Neural cell (in vitro differentiated cells): ENCODE measurements around the gene ZC3HAV1. TPM values are rescaled to one million over a fixed set of nuclear protein-coding genes. Genes with fewer than 3 reads are reported as not detected.

Experiments
- H2AFZ ChIP-seq: fragments of 200-600, 300-800 bp; sonication (generic), shearing (Covaris generic); 2 replicates; pipeline ENCODE4 v1.6.0; 2014; ENCODE audit warnings: low read depth, mild to moderate bottlenecking, antibody characterized with exemption, low read length, moderate library complexity
- H3F3A ChIP-seq: fragments of 200-600 bp; shearing (Covaris generic); 2 replicates; pipeline ENCODE4 v1.6.1; 2016; ENCODE audit warnings: mild to moderate bottlenecking, moderate library complexity, mixed read lengths, antibody characterized with exemption, low read length; ENCODE audit not compliant: insufficient read depth, poor library complexity, severe bottlenecking
- H3K27ac ChIP-seq: fragments of 200-600, 300-800 bp; sonication (generic), shearing (Covaris generic); 2 replicates; pipeline ENCODE4 v1.5.1; 2014; ENCODE audit warnings: mild to moderate bottlenecking, low read length, moderate library complexity
- H3K27me3 ChIP-seq: fragments of 300-800, 200-600 bp; sonication (generic), shearing (Covaris generic); 2 replicates; pipeline ENCODE4 v1.6.0; 2014; ENCODE audit warnings: mild to moderate bottlenecking, low read depth, low read length, moderate library complexity; ENCODE audit not compliant: insufficient read depth
- H3K36me3 ChIP-seq: fragments of 300-800, 200-600 bp; sonication (generic), shearing (Covaris generic); 2 replicates; pipeline ENCODE4 v1.5.1; 2014; ENCODE audit warnings: mild to moderate bottlenecking, antibody characterized with exemption, low read length, moderate library complexity; ENCODE audit not compliant: insufficient read depth
- H3K4me2 ChIP-seq: fragments of 300-800, 200-600 bp; sonication (generic), shearing (Covaris generic); 2 replicates; pipeline ENCODE4 v1.6.0; 2014; ENCODE audit warnings: mild to moderate bottlenecking, low read length
- H3K4me3 ChIP-seq: fragments of 300-800, 200-600 bp; sonication (generic), shearing (Covaris generic); 2 replicates; pipeline ENCODE4 v1.5.1; 2014; ENCODE audit warnings: mild to moderate bottlenecking, low read length, moderate library complexity
- H3K79me2 ChIP-seq: fragments of 200-600 bp; shearing (Covaris generic); replicated peaks from 2 replicates; pipeline ENCODE4 v1.6.0; 2014; ENCODE audit warnings: mild to moderate bottlenecking, low read length, moderate library complexity; ENCODE audit not compliant: insufficient read depth
- H3K9ac ChIP-seq: fragments of 300-800, 200-600 bp; sonication (generic), shearing (Covaris generic); 2 replicates; pipeline ENCODE4 v1.6.1; 2016; ENCODE audit warnings: mild to moderate bottlenecking, low read length, mixed read lengths
- H3K9me2 ChIP-seq: fragments of 200-600 bp; shearing (Covaris generic); 2 replicates; pipeline ENCODE4 v1.6.1; 2016; ENCODE audit warnings: mild to moderate bottlenecking, low read length, mixed read lengths; ENCODE audit not compliant: insufficient read depth
- H3K9me3 ChIP-seq: fragments of 200-600, 300-800 bp; sonication (generic), shearing (Covaris generic); 2 replicates; pipeline ENCODE4 v1.6.1; 2016; ENCODE audit warnings: mild to moderate bottlenecking, mixed run types, low read length, moderate library complexity, mixed read lengths
- H4K20me1 ChIP-seq: fragments of 200-600 bp; shearing (Covaris generic); 2 replicates; pipeline ENCODE4 v1.6.1; 2016; ENCODE audit warnings: mild to moderate bottlenecking, mixed run types; ENCODE audit not compliant: insufficient read depth
- CTCF ChIP-seq: fragments of 450-650 bp; IDR thresholded peaks from 2 replicates; pipeline ENCODE4 v1.5.1; 2014; ENCODE audit warnings: antibody characterized with exemption, mild to moderate bottlenecking, moderate library complexity; ENCODE audit not compliant: poor library complexity, severe bottlenecking
- EP300 ChIP-seq: fragments of 450-650 bp; conservative IDR thresholded peaks from 2 replicates; pipeline ENCODE4 v1.6.1; 2014; ENCODE audit warnings: antibody characterized with exemption, mild to moderate bottlenecking, moderate library complexity; ENCODE audit not compliant: poor library complexity, severe bottlenecking
- EZH2 ChIP-seq: fragments of 200-600, 300-800 bp; shearing (Covaris generic), sonication (generic); IDR thresholded peaks from 2 replicates; pipeline ENCODE4 v1.6.1; 2014; ENCODE audit warnings: antibody characterized with exemption, low read length, borderline replicate concordance, mild to moderate bottlenecking; ENCODE audit not compliant: insufficient read depth, poor library complexity, severe bottlenecking
- MXI1 ChIP-seq: fragments of 450-650 bp; conservative IDR thresholded peaks from 2 replicates; pipeline ENCODE4 v1.6.1; 2014; ENCODE audit warnings: antibody characterized with exemption, mild to moderate bottlenecking; ENCODE audit not compliant: poor library complexity, severe bottlenecking
- POLR2AphosphoS5 ChIP-seq: IDR thresholded peaks from 2 replicates; pipeline ENCODE4 v1.6.1; 2012
- RAD21 ChIP-seq: fragments of 450-650 bp; conservative IDR thresholded peaks from 2 replicates; pipeline ENCODE4 v1.6.1; 2014; ENCODE audit warnings: antibody characterized with exemption, mild to moderate bottlenecking, moderate library complexity
- SMC3 ChIP-seq: fragments of 450-650 bp; conservative IDR thresholded peaks from 2 replicates; pipeline ENCODE4 v1.6.1; 2014; ENCODE audit warnings: antibody characterized with exemption, mild to moderate bottlenecking, moderate library complexity; ENCODE audit not compliant: poor library complexity
- TAF1 ChIP-seq: IDR thresholded peaks from 2 replicates; pipeline ENCODE4 v1.6.1; 2012; ENCODE audit warnings: low read depth
- polyA plus RNA-seq: library from polyadenylated mRNA; depleted of rRNA; stranded (reverse); fragments of >200 nt; gene quantifications from 2 replicates; pipeline ENCODE4 v1.2.3, GENCODE V29; 2014
- TF ChIP-seq, protein P1 (sequence below): IDR thresholded peaks from 2 replicates; pipeline ENCODE4 v1.6.1; 2012; ENCODE audit warnings: borderline replicate concordance

Gene ZC3HAV1
- polyA plus RNA-seq, 1 donor from 2014 or later = 0.16 TPM

- Histone ChIP-seq H3K9me2 (no peaks in the 10 kb centered on the region), H3F3A (no peaks in the 10 kb centered on the region), H3K27ac (no peak overlapping the region), H3K27me3 (no peaks in the 10 kb centered on the region), H3K79me2 (no peaks in the 10 kb centered on the region), H3K4me2 (no peak overlapping the region), H3K4me3 (no peak overlapping the region), H3K9me3 (no peaks in the 10 kb centered on the region), H3K36me3 (no peaks in the 10 kb centered on the region), H3K9ac (no peak overlapping the region), H4K20me1 (no peaks in the 10 kb centered on the region), H2AFZ (no peak overlapping the region)
- TF ChIP-seq TAF1 (no peak), POLR2AphosphoS5 (no peak), SMC3 (no peak), MXI1 (no peak), CTCF (no peak), EZH2 (no peak), EP300 (no peak), RAD21 (no peak)
- TF ChIP-seq, protein P1, sequence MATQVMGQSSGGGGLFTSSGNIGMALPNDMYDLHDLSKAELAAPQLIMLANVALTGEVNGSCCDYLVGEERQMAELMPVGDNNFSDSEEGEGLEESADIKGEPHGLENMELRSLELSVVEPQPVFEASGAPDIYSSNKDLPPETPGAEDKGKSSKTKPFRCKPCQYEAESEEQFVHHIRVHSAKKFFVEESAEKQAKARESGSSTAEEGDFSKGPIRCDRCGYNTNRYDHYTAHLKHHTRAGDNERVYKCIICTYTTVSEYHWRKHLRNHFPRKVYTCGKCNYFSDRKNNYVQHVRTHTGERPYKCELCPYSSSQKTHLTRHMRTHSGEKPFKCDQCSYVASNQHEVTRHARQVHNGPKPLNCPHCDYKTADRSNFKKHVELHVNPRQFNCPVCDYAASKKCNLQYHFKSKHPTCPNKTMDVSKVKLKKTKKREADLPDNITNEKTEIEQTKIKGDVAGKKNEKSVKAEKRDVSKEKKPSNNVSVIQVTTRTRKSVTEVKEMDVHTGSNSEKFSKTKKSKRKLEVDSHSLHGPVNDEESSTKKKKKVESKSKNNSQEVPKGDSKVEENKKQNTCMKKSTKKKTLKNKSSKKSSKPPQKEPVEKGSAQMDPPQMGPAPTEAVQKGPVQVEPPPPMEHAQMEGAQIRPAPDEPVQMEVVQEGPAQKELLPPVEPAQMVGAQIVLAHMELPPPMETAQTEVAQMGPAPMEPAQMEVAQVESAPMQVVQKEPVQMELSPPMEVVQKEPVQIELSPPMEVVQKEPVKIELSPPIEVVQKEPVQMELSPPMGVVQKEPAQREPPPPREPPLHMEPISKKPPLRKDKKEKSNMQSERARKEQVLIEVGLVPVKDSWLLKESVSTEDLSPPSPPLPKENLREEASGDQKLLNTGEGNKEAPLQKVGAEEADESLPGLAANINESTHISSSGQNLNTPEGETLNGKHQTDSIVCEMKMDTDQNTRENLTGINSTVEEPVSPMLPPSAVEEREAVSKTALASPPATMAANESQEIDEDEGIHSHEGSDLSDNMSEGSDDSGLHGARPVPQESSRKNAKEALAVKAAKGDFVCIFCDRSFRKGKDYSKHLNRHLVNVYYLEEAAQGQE = no peak
These were observed 9.4 kb upstream of the ZC3HAV1 start for GRCh38 chr7:139118805-139119485.

DNA sequence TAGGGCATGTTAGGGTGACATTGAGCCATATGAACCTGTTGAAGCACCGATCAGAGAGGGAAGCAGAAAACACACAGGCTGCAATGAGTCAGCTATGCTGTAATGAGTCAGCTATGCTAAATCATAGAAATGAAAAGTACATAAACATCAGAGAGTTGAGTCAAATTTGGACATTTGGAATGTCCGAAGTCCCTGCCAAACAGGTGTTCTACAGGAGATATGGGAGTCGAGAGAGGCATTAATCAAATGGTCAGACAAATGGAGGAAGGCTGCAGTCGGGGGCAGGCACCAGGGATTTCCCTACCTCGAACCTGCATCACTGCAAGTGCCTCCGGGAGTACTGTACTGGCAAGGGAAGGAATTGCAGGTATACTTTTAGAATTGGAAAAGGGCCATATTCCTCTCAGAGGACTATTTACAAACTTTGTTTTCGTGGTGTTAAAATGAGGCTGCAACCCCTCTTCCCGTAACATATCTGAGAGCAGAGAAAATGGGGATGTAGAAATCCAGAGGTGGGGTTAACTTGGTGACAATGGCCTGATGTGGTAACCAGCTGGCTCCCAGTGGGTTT is 8.8 kb upstream of the ZC3HAV1 start:
- Histone ChIP-seq H3K9me2 (no peaks in the 10 kb centered on the region), H3K36me3 (no peaks in the 10 kb centered on the region), H3K4me3 (no peak overlapping the region), H3K4me2 (no peak overlapping the region), H2AFZ (no peak overlapping the region), H3K9me3 (no peaks in the 10 kb centered on the region), H3K9ac (no peak overlapping the region), H3K27me3 (no peaks in the 10 kb centered on the region), H4K20me1 (no peaks in the 10 kb centered on the region), H3F3A (no peaks in the 10 kb centered on the region), H3K27ac (no peak overlapping the region), H3K79me2 (no peaks in the 10 kb centered on the region)
- TF ChIP-seq MXI1 = no peak
